ENCODE data around the gene BPGM.

Gene BPGM

DNA sequence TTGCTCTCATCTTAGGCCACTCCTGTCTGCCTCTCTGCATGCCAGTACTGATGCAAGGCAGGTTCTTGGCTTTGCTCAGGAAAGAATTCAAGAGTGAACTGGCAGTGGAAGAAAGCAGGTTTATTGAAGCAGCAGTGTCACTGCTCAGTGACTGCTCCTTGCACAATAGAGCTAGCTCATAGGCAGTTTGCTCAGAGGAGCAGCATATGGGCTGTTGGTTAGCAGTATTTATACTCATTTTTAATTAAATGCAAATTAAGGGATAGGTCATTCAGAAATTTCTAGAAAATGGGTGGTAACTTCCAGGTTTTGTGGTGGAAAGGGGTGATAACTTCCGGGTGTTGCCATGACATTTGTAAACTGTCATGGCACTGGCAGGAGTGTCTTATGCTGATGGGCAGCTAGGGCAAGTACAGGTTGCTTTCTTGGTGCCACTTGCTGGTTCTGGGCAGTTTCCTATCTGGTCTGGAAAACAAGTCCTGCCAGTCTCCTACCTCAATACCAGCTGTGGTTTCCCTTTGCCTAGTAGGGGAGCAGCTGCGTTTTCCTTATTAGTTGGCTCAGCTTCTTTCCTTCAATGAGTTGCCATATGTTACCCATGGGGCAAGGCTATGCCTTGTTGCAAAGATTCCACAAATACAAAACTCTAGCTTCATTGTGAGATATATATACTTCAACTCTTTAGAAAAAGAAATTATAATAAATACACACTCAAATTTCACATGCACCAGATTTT lies 68.0 kb downstream of the BPGM start:
- Histone ChIP-seq H2AFZ (ENCODE audit: low read length) (no peak overlapping the region), H3K79me2 (ENCODE audit: insufficient read depth, low read length) (no peaks in the 10 kb centered on the region), H4K20me1 (ENCODE audit: insufficient read depth, low read length, poor library complexity, severe bottlenecking) (no peaks in the 10 kb centered on the region), H3K4me1 (ENCODE audit: insufficient read depth, low read length, poor library complexity, severe bottlenecking) (no peaks in the 10 kb centered on the region), H3K9me3 (ENCODE audit: insufficient read depth, low read depth, low read length) (no peaks in the 10 kb centered on the region), H3K4me3 (ENCODE audit: low read length, poor library complexity, severe bottlenecking) (no peak overlapping the region), H3K4me2 (ENCODE audit: low read depth, low read length, poor library complexity, severe bottlenecking) (no peak overlapping the region), H3K9me2 (replicated peaks; ENCODE audit: low read depth, low read length) (no peaks in the 10 kb centered on the region), H3F3A (ENCODE audit: low read depth) (no peaks in the 10 kb centered on the region), H3K36me3 (ENCODE audit: insufficient read depth, low read length) (no peaks in the 10 kb centered on the region), H3K9ac (ENCODE audit: low read depth, low read length, poor library complexity, severe bottlenecking) (no peak overlapping the region), H3K27me3 (ENCODE audit: insufficient read depth, low read length, poor library complexity, severe bottlenecking) (no peaks in the 10 kb centered on the region)
- TF ChIP-seq, protein P1, sequence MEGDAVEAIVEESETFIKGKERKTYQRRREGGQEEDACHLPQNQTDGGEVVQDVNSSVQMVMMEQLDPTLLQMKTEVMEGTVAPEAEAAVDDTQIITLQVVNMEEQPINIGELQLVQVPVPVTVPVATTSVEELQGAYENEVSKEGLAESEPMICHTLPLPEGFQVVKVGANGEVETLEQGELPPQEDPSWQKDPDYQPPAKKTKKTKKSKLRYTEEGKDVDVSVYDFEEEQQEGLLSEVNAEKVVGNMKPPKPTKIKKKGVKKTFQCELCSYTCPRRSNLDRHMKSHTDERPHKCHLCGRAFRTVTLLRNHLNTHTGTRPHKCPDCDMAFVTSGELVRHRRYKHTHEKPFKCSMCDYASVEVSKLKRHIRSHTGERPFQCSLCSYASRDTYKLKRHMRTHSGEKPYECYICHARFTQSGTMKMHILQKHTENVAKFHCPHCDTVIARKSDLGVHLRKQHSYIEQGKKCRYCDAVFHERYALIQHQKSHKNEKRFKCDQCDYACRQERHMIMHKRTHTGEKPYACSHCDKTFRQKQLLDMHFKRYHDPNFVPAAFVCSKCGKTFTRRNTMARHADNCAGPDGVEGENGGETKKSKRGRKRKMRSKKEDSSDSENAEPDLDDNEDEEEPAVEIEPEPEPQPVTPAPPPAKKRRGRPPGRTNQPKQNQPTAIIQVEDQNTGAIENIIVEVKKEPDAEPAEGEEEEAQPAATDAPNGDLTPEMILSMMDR (conservative IDR thresholded peaks at IDR 0.05; ENCODE audit: low read length) = no peak
- TF ChIP-seq EZH2phosphoT487 (IDR thresholded peaks at IDR 0.05; ENCODE audit: borderline replicate concordance) = no peak

DNA sequence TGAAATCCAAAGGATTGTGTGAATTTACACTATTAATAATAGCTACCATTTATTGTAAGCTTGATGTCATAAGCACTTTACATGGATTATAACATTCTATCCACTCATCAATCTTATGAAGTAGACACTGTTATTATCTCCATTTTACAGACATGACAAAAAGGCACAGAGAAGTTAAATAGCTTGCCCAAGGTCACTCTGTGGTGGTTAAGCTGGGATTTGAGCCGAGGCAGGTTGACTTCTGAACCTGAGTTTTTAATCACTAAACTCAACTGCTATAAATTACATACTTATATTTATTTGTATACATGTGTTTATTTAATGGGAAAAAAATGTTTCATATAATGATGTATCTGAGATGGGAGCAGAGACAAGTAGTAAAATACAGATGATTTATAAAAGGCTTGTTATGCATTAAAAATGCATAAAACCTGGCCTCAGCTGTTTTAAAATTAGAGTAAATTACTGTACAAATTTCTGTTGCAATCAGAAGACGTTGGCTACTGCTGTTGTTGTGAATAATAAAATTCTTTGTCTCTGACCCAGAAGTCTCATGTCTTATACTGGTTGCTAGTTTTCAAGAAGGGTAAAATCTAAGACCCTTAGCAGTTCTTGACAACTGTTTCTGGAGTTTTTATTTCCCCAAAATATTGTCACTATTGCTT lies 71.7 kb downstream of the BPGM start:
- H3K4me1 ChIP-seq (ENCODE audit: insufficient read depth, low read length, poor library complexity, severe bottlenecking) = no peaks in the 10 kb centered on the region
- no peak overlapping the region for H3K9ac ChIP-seq (ENCODE audit: low read depth, low read length, poor library complexity, severe bottlenecking)
- no peaks in the 10 kb centered on the region for H3K36me3 ChIP-seq (ENCODE audit: insufficient read depth, low read length)
- H3K9me3 ChIP-seq (ENCODE audit: insufficient read depth, low read depth, low read length) = no peaks in the 10 kb centered on the region
- no peaks in the 10 kb centered on the region for H3F3A ChIP-seq (ENCODE audit: low read depth)
- H3K27me3 ChIP-seq (ENCODE audit: insufficient read depth, low read length, poor library complexity, severe bottlenecking) = no peaks in the 10 kb centered on the region
- TF ChIP-seq EZH2phosphoT487 (IDR thresholded peaks at IDR 0.05; ENCODE audit: borderline replicate concordance) = no peak
- TF ChIP-seq, protein P1 (conservative IDR thresholded peaks at IDR 0.05; ENCODE audit: low read length) = no peak
- H3K4me2 ChIP-seq (ENCODE audit: low read depth, low read length, poor library complexity, severe bottlenecking) = no peak overlapping the region
- H2AFZ ChIP-seq (ENCODE audit: low read length) = no peak overlapping the region
- no peaks in the 10 kb centered on the region for H3K79me2 ChIP-seq (ENCODE audit: insufficient read depth, low read length)
- H3K4me3 ChIP-seq (ENCODE audit: low read length, poor library complexity, severe bottlenecking) = no peak overlapping the region
- no peaks in the 10 kb centered on the region for H3K9me2 ChIP-seq (replicated peaks; ENCODE audit: low read depth, low read length)
- no peaks in the 10 kb centered on the region for H4K20me1 ChIP-seq (ENCODE audit: insufficient read depth, low read length, poor library complexity, severe bottlenecking)

DNA sequence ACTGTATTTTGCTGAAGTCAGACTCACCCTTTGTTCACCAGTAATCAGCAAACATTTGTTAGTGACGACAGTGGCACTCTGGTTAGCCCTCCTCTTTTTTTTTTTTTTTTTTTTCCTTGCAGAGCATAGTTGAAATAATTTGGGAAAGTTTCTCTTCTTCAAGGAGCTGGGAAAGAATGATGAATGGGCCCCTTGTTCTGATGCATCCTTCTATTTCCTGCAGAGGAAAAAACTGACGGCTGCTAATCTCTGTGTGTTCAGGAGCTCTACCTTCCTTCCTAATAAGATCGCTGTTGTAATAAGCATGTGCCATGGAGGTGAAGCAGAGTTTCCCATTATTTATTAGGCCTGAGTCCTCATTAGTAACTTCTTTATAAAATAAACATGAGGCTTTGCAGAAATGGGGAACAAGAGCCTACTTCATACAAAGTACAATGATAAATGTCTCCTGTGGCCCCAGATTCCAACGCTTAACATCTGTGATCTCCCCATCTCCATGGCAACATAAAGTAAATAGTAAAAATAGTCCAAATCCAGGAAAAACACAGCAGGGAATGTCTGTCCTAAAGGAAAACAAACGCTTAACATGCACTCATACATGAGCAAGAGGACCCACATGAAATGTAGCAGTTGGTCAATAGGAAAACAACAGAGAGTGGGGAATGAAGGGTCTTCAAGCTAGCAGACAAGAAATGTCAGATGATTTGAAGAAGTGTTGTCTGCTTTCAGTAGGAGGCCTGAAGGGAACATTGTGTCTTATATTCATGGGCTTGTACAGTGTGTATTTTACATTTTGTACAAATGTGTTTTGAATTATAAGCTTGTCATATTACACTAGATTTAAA lies 73.7 kb downstream of the BPGM start:
- Histone ChIP-seq H3K4me1 (ENCODE audit: insufficient read depth, low read length, poor library complexity, severe bottlenecking) (no peaks in the 10 kb centered on the region), H3K27me3 (ENCODE audit: insufficient read depth, low read length, poor library complexity, severe bottlenecking) (no peaks in the 10 kb centered on the region), H3F3A (ENCODE audit: low read depth) (no peaks in the 10 kb centered on the region), H4K20me1 (ENCODE audit: insufficient read depth, low read length, poor library complexity, severe bottlenecking) (no peaks in the 10 kb centered on the region), H3K79me2 (ENCODE audit: insufficient read depth, low read length) (no peaks in the 10 kb centered on the region), H2AFZ (ENCODE audit: low read length) (no peak overlapping the region), H3K4me2 (ENCODE audit: low read depth, low read length, poor library complexity, severe bottlenecking) (no peak overlapping the region), H3K9me2 (replicated peaks; ENCODE audit: low read depth, low read length) (no peaks in the 10 kb centered on the region), H3K4me3 (ENCODE audit: low read length, poor library complexity, severe bottlenecking) (no peak overlapping the region), H3K36me3 (ENCODE audit: insufficient read depth, low read length) (no peaks in the 10 kb centered on the region), H3K9me3 (ENCODE audit: insufficient read depth, low read depth, low read length) (no peaks in the 10 kb centered on the region), H3K9ac (ENCODE audit: low read depth, low read length, poor library complexity, severe bottlenecking) (no peak overlapping the region)
- no peak for TF ChIP-seq EZH2phosphoT487 (IDR thresholded peaks at IDR 0.05; ENCODE audit: borderline replicate concordance)
- TF ChIP-seq, protein P1 (conservative IDR thresholded peaks at IDR 0.05; ENCODE audit: low read length) = no peak

Data from Loucy (cell line).